ENCODE results near the gene RNLS.
A peak's percentile ranks its signal among the peaks of the same experiment; 100 is the strongest.

The RNLS gene

GRCh38 chr10:88538048-88538447, 45.1 kb downstream of the RNLS start:
- H3K27ac Mint-ChIP-seq = peak overlapping the region; percentile 9 to 72 (median 58)
- TF ChIP-seq, protein P1, sequence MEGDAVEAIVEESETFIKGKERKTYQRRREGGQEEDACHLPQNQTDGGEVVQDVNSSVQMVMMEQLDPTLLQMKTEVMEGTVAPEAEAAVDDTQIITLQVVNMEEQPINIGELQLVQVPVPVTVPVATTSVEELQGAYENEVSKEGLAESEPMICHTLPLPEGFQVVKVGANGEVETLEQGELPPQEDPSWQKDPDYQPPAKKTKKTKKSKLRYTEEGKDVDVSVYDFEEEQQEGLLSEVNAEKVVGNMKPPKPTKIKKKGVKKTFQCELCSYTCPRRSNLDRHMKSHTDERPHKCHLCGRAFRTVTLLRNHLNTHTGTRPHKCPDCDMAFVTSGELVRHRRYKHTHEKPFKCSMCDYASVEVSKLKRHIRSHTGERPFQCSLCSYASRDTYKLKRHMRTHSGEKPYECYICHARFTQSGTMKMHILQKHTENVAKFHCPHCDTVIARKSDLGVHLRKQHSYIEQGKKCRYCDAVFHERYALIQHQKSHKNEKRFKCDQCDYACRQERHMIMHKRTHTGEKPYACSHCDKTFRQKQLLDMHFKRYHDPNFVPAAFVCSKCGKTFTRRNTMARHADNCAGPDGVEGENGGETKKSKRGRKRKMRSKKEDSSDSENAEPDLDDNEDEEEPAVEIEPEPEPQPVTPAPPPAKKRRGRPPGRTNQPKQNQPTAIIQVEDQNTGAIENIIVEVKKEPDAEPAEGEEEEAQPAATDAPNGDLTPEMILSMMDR (IDR thresholded peaks at IDR 0.05; ENCODE audit: unreplicated experiment in 3 of 3) = no peak
- no peaks in the 10 kb centered on the region for H3K36me3 Mint-ChIP-seq (ENCODE audit: low read depth)
- H3K4me1 Mint-ChIP-seq = peaks cover 42% of the 10 kb centered on the region
- no peak overlapping the region for H3K4me3 Mint-ChIP-seq
- no peaks in the 10 kb centered on the region for H3K9me3 Mint-ChIP-seq
- H3K27me3 Mint-ChIP-seq (ENCODE audit: low read depth) = no peaks in the 10 kb centered on the region

DNA sequence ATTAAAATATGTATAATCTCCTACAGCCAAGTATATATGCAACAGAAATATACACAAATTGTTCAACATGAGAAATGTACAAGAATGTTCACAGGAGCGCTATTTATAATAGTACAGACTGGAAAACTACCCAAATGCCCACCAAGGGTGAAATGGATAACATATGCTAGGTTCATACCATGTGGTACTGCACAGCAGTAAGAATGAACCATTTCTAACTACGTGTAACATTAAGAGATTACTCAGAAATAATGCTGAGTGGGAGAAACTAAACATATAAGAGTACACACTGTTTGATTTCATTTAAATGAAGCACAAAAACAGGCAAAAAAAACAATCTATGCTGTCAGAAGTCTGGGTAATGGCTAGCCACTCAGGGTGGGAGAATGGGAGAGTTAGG, 45.8 kb downstream of the RNLS start:
- TF ChIP-seq, protein P1 (IDR thresholded peaks at IDR 0.05; ENCODE audit: unreplicated experiment in 3 of 3) = no peak
- H3K4me3 Mint-ChIP-seq = no peak overlapping the region

GRCh38 chr10:88536437-88536836, 46.7 kb downstream of the RNLS start:
- Mint-ChIP-seq H3K27me3 (ENCODE audit: low read depth) (no peaks in the 10 kb centered on the region), H3K4me1 (peaks cover 27% of the 10 kb centered on the region), H3K4me3 (no peak overlapping the region), H3K27ac (no peak overlapping the region), H3K36me3 (ENCODE audit: low read depth) (no peaks in the 10 kb centered on the region), H3K9me3 (no peaks in the 10 kb centered on the region)
- TF ChIP-seq, protein P1 (IDR thresholded peaks at IDR 0.05; ENCODE audit: unreplicated experiment in 3 of 3) = no peak

More for the DNA sequence above, 45.8 kb downstream of the RNLS start:
- no peaks in the 10 kb centered on the region for H3K27me3 Mint-ChIP-seq (ENCODE audit: low read depth)
- H3K36me3 Mint-ChIP-seq (ENCODE audit: low read depth) = no peaks in the 10 kb centered on the region
- peak overlapping the region; percentile 28 to 72 (median 58) for H3K27ac Mint-ChIP-seq
- peaks cover 34% of the 10 kb centered on the region for H3K4me1 Mint-ChIP-seq
- no peaks in the 10 kb centered on the region for H3K9me3 Mint-ChIP-seq

DNA sequence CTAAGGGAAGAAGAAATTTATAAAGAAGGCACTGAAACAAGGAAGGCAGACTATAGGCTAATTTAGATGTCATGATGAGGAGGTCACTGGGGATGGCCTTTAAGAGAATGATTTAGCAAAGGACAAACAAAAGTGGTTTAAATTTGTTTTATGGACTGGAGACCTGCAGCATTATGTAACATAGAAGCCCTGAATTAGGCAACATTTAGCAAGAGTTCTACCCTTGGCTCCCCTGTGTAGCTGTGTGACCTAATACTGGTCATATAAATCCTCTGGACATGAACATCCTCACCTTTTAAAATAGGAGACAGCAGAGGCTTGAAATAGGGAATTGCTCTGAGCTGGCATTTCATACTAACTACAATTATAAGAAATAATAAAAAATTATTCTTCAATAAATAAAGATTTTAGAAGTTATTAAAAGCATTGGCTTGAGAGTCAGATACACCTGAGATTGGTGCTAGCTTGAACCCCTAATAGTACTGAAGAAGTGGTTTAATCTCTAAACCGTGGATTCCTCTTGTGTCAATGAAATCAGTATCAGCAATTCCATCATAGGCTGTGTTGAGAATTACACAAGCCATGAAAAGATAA, 48.9 kb downstream of the RNLS start:
- no peaks in the 10 kb centered on the region for H3K27me3 Mint-ChIP-seq (ENCODE audit: low read depth)
- no peaks in the 10 kb centered on the region for H3K9me3 Mint-ChIP-seq
- H3K27ac Mint-ChIP-seq = no peak overlapping the region

DNA sequence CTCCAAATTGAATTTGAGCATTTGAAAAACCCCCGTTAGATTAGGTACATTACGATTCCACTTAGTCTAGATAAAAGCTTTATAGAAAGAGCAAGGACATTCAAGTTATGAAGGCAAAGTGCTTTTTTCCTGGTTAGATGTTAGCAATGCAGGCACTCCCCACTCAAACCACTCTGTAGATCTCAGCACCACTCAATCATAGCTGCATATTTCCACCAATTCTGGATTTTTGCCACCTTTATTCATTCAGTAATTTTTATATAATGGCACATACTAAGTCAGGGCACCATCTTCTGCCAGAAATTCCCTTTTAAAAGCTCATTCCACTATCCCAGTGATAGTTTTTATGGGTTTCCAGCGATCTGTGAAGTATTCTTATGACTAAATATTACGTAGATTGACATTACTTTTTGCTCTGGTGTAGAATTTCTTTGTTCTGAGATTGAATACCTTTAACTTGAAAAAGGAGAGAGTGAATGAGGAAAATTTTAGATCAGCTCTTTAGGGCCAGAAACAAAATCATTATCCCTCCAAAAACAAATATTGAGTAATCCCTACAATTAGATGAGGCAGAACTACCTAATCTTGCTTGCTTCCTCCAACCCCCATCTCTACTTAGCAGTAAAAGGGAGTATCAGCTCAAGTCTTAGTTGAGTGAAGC, 51.6 kb downstream of the RNLS start:
- TF ChIP-seq, protein P1 (IDR thresholded peaks at IDR 0.05; ENCODE audit: unreplicated experiment in 3 of 3) = no peak
- no peaks in the 10 kb centered on the region for H3K9me3 Mint-ChIP-seq

More for the DNA sequence above, 48.9 kb downstream of the RNLS start:
- H3K36me3 Mint-ChIP-seq (ENCODE audit: low read depth) = no peaks in the 10 kb centered on the region
- peaks cover 26% of the 10 kb centered on the region for H3K4me1 Mint-ChIP-seq
- no peak overlapping the region for H3K4me3 Mint-ChIP-seq
- TF ChIP-seq, protein P1 (IDR thresholded peaks at IDR 0.05; ENCODE audit: unreplicated experiment in 3 of 3) = no peak

More for the DNA sequence above, 51.6 kb downstream of the RNLS start:
- Mint-ChIP-seq H3K27ac (no peak overlapping the region), H3K27me3 (ENCODE audit: low read depth) (no peaks in the 10 kb centered on the region), H3K4me3 (no peak overlapping the region), H3K36me3 (ENCODE audit: low read depth) (no peaks in the 10 kb centered on the region), H3K4me1 (peaks cover 16% of the 10 kb centered on the region)

Measured in nephron (organoid).